BLaER1 treated with 17β-estradiol and CSF1 and Interleukin-3, amounts not matched to agents 10 nM and 100 nM (cell line): Measurements from ENCODE around the gene USP47.

Source experiments
- H3K27ac ChIP-seq, 11 experiments: shearing (Covaris generic); formaldehyde crosslinking; 2 replicates each; pipeline ENCODE4 v1.8.1; 2022
- H3K27me3 ChIP-seq, 11 experiments: shearing (Covaris generic); formaldehyde crosslinking; 2 replicates each; pipeline ENCODE4 v1.8.1; 2022
- H3K36me3 ChIP-seq, 11 experiments: shearing (Covaris generic); formaldehyde crosslinking; 2 replicates each; pipeline ENCODE4 v1.8.1; 2022
- H3K4me1 ChIP-seq, 10 experiments: shearing (Covaris generic); formaldehyde crosslinking; 2 replicates each; pipeline ENCODE4 v1.8.1; 2022
- H3K4me2 ChIP-seq, 11 experiments: shearing (Covaris generic); formaldehyde crosslinking; 2 replicates each; pipeline ENCODE4 v1.8.1; 2022
- H3K4me3 ChIP-seq, 10 experiments: shearing (Covaris generic); formaldehyde crosslinking; 2 replicates each; pipeline ENCODE4 v1.8.1; 2022
- H3K9ac ChIP-seq, 11 experiments: shearing (Covaris generic); formaldehyde crosslinking; 2 replicates each; pipeline ENCODE4 v1.8.1; 2022
- H3K9me3 ChIP-seq, 11 experiments: shearing (Covaris generic); formaldehyde crosslinking; replicated peaks in 1 of 11; 2 replicates each; pipeline ENCODE4 v1.8.1; 2022
- H4K20me1 ChIP-seq, 11 experiments: shearing (Covaris generic); formaldehyde crosslinking; 2 replicates each; pipeline ENCODE4 v1.8.1; 2022
- Cebpa-rat ChIP-seq, 11 experiments: shearing (Covaris generic); IDR thresholded peaks; 2 replicates each; pipeline ENCODE4 v1.8.1; 2022

The USP47 gene

DNA sequence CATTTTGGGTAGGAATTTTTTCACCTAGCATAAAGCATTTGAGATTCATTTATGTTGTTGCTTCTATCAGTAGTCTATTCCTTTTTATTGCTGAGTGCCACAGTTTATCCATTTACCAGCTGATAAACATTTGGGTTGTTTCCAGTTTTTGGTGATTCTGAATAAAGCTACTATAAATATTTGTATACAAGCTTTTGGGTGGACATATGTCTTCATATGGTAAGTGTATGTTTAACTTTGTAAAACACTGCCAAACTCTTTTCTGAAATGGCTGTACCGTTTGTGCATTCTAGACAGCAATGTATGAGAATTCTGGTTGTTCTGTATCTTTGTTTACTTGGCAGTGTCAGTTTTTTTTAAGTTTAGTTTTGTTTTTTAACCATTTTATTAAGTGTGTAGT lies 16.9 kb downstream of the USP47 start:
- H3K4me3 ChIP-seq = no peak overlapping the region
- H3K9me3 ChIP-seq = peaks cover 5 to 45% (median 35%) of the 10 kb centered on the region in 11 experiments; a peak in 21 of 22 replicates
- H3K4me1 ChIP-seq = peaks cover 10 to 36% (median 28%) of the 10 kb centered on the region in 10 experiments
- TF ChIP-seq Cebpa-rat (IDR thresholded peaks at IDR 0.05) = no peak
- H3K4me2 ChIP-seq = no peak overlapping the region
- no peaks in the 10 kb centered on the region for H3K27me3 ChIP-seq
- peaks cover 13 to 95% (median 60%) of the 10 kb centered on the region in 11 experiments; a peak in 19 of 22 replicates for H4K20me1 ChIP-seq
- no peak overlapping the region for H3K9ac ChIP-seq
- H3K36me3 ChIP-seq = peaks cover 0 to 29% (median 15%) of the 10 kb centered on the region in 11 experiments; a peak in 16 of 22 replicates
- no peak overlapping the region for H3K27ac ChIP-seq

- peak overlapping the region in 8 of 11 experiments; percentile 3 to 45 (median 32); a peak in 13 of 22 replicates for H3K4me2 ChIP-seq
- no peak for TF ChIP-seq Cebpa-rat (IDR thresholded peaks at IDR 0.05)
- H4K20me1 ChIP-seq = peaks cover 13 to 93% (median 52%) of the 10 kb centered on the region in 11 experiments; a peak in 19 of 22 replicates
- no peaks in the 10 kb centered on the region for H3K27me3 ChIP-seq
- peaks cover 0 to 30% (median 15%) of the 10 kb centered on the region in 11 experiments; a peak in 16 of 22 replicates for H3K36me3 ChIP-seq
- peak overlapping the region in 4 of 11 experiments; percentile 3 to 40 (median 16); a peak in 6 of 22 replicates for H3K27ac ChIP-seq
- H3K4me1 ChIP-seq = peaks cover 10 to 36% (median 23%) of the 10 kb centered on the region in 10 experiments
- no peak overlapping the region for H3K9ac ChIP-seq
- H3K9me3 ChIP-seq = peaks cover 5 to 53% (median 39%) of the 10 kb centered on the region in 11 experiments; a peak in 21 of 22 replicates
- no peak overlapping the region for H3K4me3 ChIP-seq
Measured at GRCh38 chr11:11860103-11860979, 18.6 kb downstream of the USP47 start.

- no peak overlapping the region for H3K4me2 ChIP-seq
- TF ChIP-seq Cebpa-rat (IDR thresholded peaks at IDR 0.05) = no peak
- H3K36me3 ChIP-seq = peaks cover 8 to 51% (median 22%) of the 10 kb centered on the region in 11 experiments; a peak in 17 of 22 replicates
- no peak overlapping the region for H3K4me3 ChIP-seq
- H3K9me3 ChIP-seq = peaks cover 10 to 73% (median 58%) of the 10 kb centered on the region in 11 experiments
- H4K20me1 ChIP-seq = peaks cover 0 to 91% (median 33%) of the 10 kb centered on the region in 11 experiments; a peak in 14 of 22 replicates
- H3K4me1 ChIP-seq = peaks cover 4 to 33% (median 8%) of the 10 kb centered on the region in 10 experiments; a peak in 15 of 20 replicates
- H3K27me3 ChIP-seq = no peaks in the 10 kb centered on the region
- no peak overlapping the region for H3K27ac ChIP-seq
- no peak overlapping the region for H3K9ac ChIP-seq
Measured at GRCh38 chr11:11862999-11863398, 21.2 kb downstream of the USP47 start.

- peaks cover 8 to 43% (median 24%) of the 10 kb centered on the region in 11 experiments; a peak in 17 of 22 replicates for H3K36me3 ChIP-seq
- no peak overlapping the region for H3K9ac ChIP-seq
- no peak for TF ChIP-seq Cebpa-rat (IDR thresholded peaks at IDR 0.05)
- no peak overlapping the region; a peak in 1 of 22 replicates for H3K4me2 ChIP-seq
- H3K9me3 ChIP-seq = peaks cover 9 to 74% (median 56%) of the 10 kb centered on the region in 11 experiments
- peaks cover 0 to 91% (median 32%) of the 10 kb centered on the region in 11 experiments; a peak in 14 of 22 replicates for H4K20me1 ChIP-seq
- no peak overlapping the region for H3K27ac ChIP-seq
- H3K27me3 ChIP-seq = no peaks in the 10 kb centered on the region
- H3K4me3 ChIP-seq = no peak overlapping the region
- peaks cover 4 to 37% (median 8%) of the 10 kb centered on the region in 10 experiments; a peak in 15 of 20 replicates for H3K4me1 ChIP-seq
Measured at GRCh38 chr11:11864332-11864731, 22.6 kb downstream of the USP47 start.

DNA sequence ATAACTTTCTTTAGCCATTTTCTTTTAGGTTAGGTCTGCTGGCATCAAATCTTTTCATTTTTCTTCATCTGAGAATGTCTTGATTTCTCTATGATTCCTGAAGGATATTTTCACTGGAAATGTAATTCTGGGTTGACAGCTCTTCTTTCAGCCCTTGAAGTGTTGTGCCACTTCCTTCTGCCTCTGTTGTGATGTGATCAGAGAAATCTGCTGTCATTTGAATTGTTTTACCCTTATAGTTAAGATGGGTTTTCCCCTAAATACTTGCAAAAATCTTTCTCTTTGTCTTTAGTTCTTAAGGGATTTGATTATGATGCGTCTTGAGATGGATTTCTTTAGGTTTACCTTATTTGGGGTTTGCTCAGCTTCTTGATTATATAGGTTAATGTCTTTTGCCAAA lies 23.0 kb downstream of the USP47 start:
- H3K4me1 ChIP-seq = peaks cover 4 to 37% (median 8%) of the 10 kb centered on the region in 10 experiments; a peak in 15 of 20 replicates
- no peak overlapping the region for H3K9ac ChIP-seq
- peak overlapping the region in 2 of 11 experiments; percentile 15 to 24; a peak in 1 of 22 replicates for H3K4me2 ChIP-seq
- peaks cover 0 to 91% (median 37%) of the 10 kb centered on the region in 11 experiments; a peak in 14 of 22 replicates for H4K20me1 ChIP-seq
- H3K27me3 ChIP-seq = no peaks in the 10 kb centered on the region
- no peak overlapping the region for H3K27ac ChIP-seq
- TF ChIP-seq Cebpa-rat (IDR thresholded peaks at IDR 0.05) = no peak
- H3K36me3 ChIP-seq = peaks cover 8 to 38% (median 24%) of the 10 kb centered on the region in 11 experiments; a peak in 17 of 22 replicates
- peaks cover 9 to 72% (median 54%) of the 10 kb centered on the region in 11 experiments for H3K9me3 ChIP-seq
- no peak overlapping the region for H3K4me3 ChIP-seq

DNA sequence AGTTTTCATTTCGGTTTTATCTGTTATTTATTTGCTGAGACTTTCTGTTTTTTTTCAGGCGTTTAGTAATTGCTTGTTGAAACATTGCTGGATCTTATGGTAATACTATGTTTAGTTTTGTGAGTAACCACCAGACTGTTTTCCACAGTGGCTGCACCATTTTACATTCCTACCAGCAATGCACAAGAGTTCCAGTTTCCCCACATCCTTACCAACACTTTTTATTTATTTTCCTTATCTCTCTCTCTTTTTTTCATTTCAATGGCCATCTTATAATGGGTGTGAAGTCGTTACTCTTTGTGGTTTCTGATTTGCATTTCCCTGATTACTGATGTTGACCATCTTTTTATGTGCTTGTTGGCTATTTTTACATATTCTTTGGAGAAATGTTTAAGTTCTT lies 23.7 kb downstream of the USP47 start:
- no peak overlapping the region for H3K9ac ChIP-seq
- peaks cover 8 to 34% (median 24%) of the 10 kb centered on the region in 11 experiments; a peak in 17 of 22 replicates for H3K36me3 ChIP-seq
- no peaks in the 10 kb centered on the region for H3K27me3 ChIP-seq
- peaks cover 0 to 36% (median 9%) of the 10 kb centered on the region in 10 experiments; a peak in 15 of 20 replicates for H3K4me1 ChIP-seq
- H4K20me1 ChIP-seq = peaks cover 0 to 91% (median 43%) of the 10 kb centered on the region in 11 experiments; a peak in 14 of 22 replicates
- H3K9me3 ChIP-seq = peaks cover 9 to 69% (median 49%) of the 10 kb centered on the region in 11 experiments
- peak overlapping the region in 1 of 11 experiments; percentile 15; a peak in 2 of 22 replicates for H3K4me2 ChIP-seq
- no peak for TF ChIP-seq Cebpa-rat (IDR thresholded peaks at IDR 0.05)
- no peak overlapping the region for H3K27ac ChIP-seq
- no peak overlapping the region for H3K4me3 ChIP-seq

GRCh38 chr11:11866203-11866602 lies 24.4 kb downstream of the USP47 start:
- Histone ChIP-seq H3K36me3 (peaks cover 8 to 34% (median 24%) of the 10 kb centered on the region in 11 experiments; a peak in 17 of 22 replicates), H3K4me1 (peaks cover 0 to 34% (median 10%) of the 10 kb centered on the region in 10 experiments; a peak in 11 of 20 replicates), H3K4me3 (no peak overlapping the region), H3K9me3 (peaks cover 9 to 68% (median 45%) of the 10 kb centered on the region in 11 experiments), H3K4me2 (no peak overlapping the region), H4K20me1 (peaks cover 0 to 91% (median 47%) of the 10 kb centered on the region in 11 experiments; a peak in 16 of 22 replicates), H3K27me3 (no peaks in the 10 kb centered on the region), H3K9ac (no peak overlapping the region), H3K27ac (no peak overlapping the region)
- no peak for TF ChIP-seq Cebpa-rat (IDR thresholded peaks at IDR 0.05)

DNA sequence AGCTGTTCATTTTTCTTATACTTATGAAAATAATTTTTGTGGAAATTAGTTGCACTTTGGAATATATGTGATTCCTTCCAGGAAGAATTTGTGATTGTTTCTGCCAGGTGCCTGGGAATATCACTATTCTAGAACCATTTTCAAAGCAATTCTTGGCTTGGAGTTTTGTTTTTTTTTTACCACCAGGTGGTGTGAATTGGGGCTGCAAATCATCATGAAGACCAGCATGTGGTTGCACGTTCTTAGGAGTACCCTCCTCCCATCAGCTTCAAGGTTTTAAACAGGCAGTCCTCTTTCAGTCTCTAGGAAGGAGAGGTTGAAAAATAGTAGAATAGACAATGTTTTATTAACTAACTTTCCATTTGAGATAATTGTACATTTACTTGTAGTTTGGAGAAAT lies 25.9 kb downstream of the USP47 start:
- no peaks in the 10 kb centered on the region for H3K27me3 ChIP-seq

More for the DNA sequence above, 25.9 kb downstream of the USP47 start:
- Histone ChIP-seq H3K4me1 (peaks cover 6 to 42% (median 14%) of the 10 kb centered on the region in 10 experiments; a peak in 16 of 20 replicates), H3K4me3 (no peak overlapping the region), H3K9me3 (peaks cover 9 to 62% (median 44%) of the 10 kb centered on the region in 11 experiments), H4K20me1 (peaks cover 13 to 93% (median 55%) of the 10 kb centered on the region in 11 experiments), H3K9ac (no peak overlapping the region), H3K4me2 (peak overlapping the region in 2 of 11 experiments; percentile 4 to 27; a peak in 2 of 22 replicates), H3K36me3 (peaks cover 8 to 34% (median 23%) of the 10 kb centered on the region in 11 experiments; a peak in 17 of 22 replicates), H3K27ac (no peak overlapping the region)
- no peak for TF ChIP-seq Cebpa-rat (IDR thresholded peaks at IDR 0.05)
